ENCODE measurements around the gene DGKI. TPM values are rescaled to one million over a fixed set of nuclear protein-coding genes. Genes with fewer than 3 reads are reported as not detected.

The DGKI gene
- total RNA-seq, 2 donors from 2014 or later, result 17.8 to 18.2 TPM

DNA sequence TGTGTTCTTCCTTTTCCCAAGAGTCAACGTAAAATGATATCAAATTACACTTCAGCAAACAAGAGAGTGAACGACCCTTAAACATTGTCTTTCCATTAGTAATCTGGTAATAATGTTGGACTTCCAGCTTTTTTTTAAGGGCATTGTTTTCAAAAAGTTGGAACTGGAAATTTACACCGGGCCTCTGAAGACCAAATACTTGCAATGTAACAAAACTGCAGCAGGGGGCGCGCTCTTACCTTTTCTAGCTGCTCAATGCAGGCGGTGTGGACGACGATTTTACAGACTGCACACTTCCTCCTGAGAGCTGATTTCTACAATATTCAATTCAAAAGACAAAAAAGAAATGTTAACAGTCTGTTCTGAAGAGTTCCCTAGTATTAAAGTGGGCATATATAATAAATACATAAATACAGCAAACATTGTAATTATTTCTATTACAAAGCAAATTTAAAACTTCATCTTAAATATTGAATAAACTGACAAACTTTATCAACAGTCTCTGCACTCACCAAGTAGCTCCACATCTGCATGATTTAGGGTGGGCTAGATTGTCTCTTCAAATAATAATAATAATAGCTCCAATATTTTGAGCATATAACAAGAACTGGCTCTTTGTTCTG, 190.4 kb downstream of the DGKI start:
- Mint-ChIP-seq H3K27me3 (ENCODE audit: low read depth) (peaks cover 23% of the 10 kb centered on the region), H3K27ac (no peak overlapping the region), H3K4me3 (no peak overlapping the region), H3K4me1 (ENCODE audit: low read depth) (no peaks in the 10 kb centered on the region), H3K9me3 (no peaks in the 10 kb centered on the region), H3K36me3 (ENCODE audit: insufficient read depth in 2 of 2) (no peaks in the 10 kb centered on the region)
- peak; percentile 76 to 77 for DNase-seq
- peak; percentile 65 for ATAC-seq (replicated peaks in 1 of 2)

DNA sequence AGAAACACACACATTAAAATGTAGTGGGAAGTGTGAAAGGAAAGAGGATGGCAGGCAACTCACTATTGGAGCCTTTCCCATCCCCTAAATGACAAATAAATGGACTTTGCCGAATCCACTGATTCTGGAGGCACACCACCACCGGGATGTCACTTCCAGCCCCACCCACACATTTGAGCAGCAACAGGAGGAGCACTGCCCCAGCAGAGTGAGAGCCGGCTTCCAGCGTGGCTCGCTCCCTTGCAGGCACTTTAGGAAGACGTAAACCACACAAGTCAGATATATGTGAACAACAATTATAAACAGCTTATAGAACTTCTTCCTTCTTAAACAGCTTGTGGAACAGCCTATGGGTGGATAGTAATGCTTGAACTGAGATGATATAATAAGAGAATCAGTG, 191.0 kb downstream of the DGKI start:
- ATAC-seq (replicated peaks in 1 of 2) (no peak), DNase-seq (no peak)
- Mint-ChIP-seq H3K4me1 (ENCODE audit: low read depth) (no peaks in the 10 kb centered on the region), H3K27me3 (ENCODE audit: low read depth) (peaks cover 17% of the 10 kb centered on the region), H3K4me3 (no peak overlapping the region), H3K36me3 (ENCODE audit: insufficient read depth in 2 of 2) (no peaks in the 10 kb centered on the region), H3K27ac (no peak overlapping the region), H3K9me3 (no peaks in the 10 kb centered on the region)

DNA sequence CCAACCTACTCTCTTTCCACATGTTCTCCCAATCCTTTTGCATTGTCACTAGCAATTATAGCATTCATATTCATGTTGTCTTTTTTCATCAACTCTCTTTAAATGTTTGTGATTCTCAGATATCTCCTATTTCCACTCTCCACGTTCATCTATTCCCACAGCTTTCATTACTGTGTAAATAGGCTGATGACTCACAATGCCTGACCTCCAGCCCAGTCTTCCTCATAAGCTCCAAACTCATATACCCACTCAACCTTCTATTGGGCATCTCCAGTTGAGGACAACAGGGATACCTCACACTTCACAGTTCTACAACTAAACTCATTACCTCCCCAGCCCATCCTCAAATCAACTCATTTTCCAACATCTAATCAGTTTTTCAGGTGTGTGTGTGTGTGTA, 194.1 kb downstream of the DGKI start:
- Mint-ChIP-seq H3K4me3 (no peak overlapping the region), H3K4me1 (ENCODE audit: low read depth) (no peaks in the 10 kb centered on the region), H3K9me3 (no peaks in the 10 kb centered on the region), H3K36me3 (ENCODE audit: insufficient read depth in 2 of 2) (no peaks in the 10 kb centered on the region), H3K27ac (no peak overlapping the region), H3K27me3 (ENCODE audit: low read depth) (peaks cover 4% of the 10 kb centered on the region)
- DNase-seq (no peak), ATAC-seq (replicated peaks in 1 of 2) (no peak)

DNA sequence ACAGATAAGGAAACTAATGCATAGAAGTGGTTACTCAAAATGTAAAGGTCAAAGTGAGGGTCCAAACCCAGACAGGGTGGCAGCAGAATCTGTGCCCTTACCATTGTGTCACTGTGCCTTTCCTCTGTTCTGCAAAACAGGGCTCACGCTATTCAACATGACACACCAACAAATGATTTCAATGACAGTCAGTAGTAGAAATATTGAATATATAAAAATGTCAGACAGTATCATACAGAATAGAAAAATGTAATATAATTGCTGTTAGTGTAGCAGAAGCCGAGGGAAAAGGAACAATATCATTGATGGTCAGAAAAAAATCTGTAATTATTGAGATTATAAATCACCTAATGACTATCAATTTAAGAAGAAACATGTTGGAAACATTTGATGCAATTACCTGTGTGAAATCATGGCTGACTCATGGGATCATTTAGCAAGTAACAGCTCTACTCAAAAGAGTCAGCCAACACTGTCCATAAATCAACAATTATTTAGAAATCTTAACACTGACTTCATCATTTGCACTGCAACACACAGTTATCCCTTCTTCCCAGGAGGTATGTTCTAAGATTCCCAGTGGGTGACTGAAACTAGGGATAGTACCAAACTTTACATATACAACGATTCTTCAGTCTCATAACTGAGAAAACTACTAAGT, 198.7 kb downstream of the DGKI start:
- Mint-ChIP-seq H3K36me3 (ENCODE audit: insufficient read depth in 2 of 2) (no peaks in the 10 kb centered on the region), H3K27me3 (ENCODE audit: low read depth) (peaks cover 4% of the 10 kb centered on the region), H3K4me1 (ENCODE audit: low read depth) (no peaks in the 10 kb centered on the region), H3K27ac (no peak overlapping the region), H3K9me3 (no peaks in the 10 kb centered on the region), H3K4me3 (no peak overlapping the region)
- DNase-seq (no peak), ATAC-seq (replicated peaks in 1 of 2) (no peak)

DNA sequence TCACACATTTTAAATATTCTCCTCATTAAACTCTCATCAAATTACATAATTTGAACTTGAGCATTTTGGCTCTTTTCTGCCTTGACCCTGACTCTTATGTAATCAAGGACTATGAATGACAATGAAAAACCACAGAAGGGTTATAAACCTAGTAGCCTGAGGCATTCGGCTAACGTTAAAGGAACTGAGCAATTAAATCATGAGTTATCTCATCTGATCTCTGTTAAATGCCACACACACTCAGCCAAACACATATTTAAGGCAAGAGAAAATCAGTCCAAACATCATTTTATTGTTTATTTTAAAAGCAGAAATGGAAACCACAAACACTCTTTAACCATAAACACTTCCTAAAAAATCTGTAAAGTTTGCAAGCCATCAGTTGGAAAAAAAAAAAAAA, 204.3 kb downstream of the DGKI start:
- H3K9me3 Mint-ChIP-seq, result no peaks in the 10 kb centered on the region
- H3K4me3 Mint-ChIP-seq, result no peak overlapping the region

DNA sequence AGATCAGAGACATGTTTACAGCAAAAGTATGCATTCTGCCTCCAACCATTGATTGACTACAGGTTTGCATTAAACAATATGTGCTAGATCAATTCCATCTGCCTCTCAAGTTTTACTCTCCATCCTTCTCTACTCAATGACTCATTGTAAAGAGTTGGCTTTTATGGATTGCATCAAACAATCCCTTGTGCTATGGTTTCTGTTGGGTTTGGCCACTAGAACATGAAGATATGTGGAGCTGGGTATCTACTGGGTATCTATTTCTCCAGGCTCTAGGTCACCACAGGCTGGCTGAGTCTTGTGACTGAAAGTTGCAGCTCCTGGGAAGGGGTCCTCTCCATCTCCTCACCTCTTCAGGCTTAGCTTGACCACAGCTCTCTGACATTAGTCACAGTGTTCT, 204.7 kb downstream of the DGKI start:
- no peak overlapping the region for H3K27ac Mint-ChIP-seq
- H3K27me3 Mint-ChIP-seq (ENCODE audit: low read depth), result peaks cover 11% of the 10 kb centered on the region
- H3K4me3 Mint-ChIP-seq, result no peak overlapping the region
- no peaks in the 10 kb centered on the region for H3K36me3 Mint-ChIP-seq (ENCODE audit: insufficient read depth in 2 of 2)
- no peak for ATAC-seq (replicated peaks in 1 of 2)
- H3K4me1 Mint-ChIP-seq (ENCODE audit: low read depth), result peaks cover 4% of the 10 kb centered on the region
- DNase-seq, result no peak
- H3K9me3 Mint-ChIP-seq, result no peaks in the 10 kb centered on the region

More for the DNA sequence above, 204.3 kb downstream of the DGKI start:
- no peaks in the 10 kb centered on the region for H3K36me3 Mint-ChIP-seq (ENCODE audit: insufficient read depth in 2 of 2)
- H3K27me3 Mint-ChIP-seq (ENCODE audit: low read depth), result peaks cover 11% of the 10 kb centered on the region
- DNase-seq, result no peak
- no peak for ATAC-seq (replicated peaks in 1 of 2)
- H3K4me1 Mint-ChIP-seq (ENCODE audit: low read depth), result peaks cover 4% of the 10 kb centered on the region
- no peak overlapping the region for H3K27ac Mint-ChIP-seq

DNA sequence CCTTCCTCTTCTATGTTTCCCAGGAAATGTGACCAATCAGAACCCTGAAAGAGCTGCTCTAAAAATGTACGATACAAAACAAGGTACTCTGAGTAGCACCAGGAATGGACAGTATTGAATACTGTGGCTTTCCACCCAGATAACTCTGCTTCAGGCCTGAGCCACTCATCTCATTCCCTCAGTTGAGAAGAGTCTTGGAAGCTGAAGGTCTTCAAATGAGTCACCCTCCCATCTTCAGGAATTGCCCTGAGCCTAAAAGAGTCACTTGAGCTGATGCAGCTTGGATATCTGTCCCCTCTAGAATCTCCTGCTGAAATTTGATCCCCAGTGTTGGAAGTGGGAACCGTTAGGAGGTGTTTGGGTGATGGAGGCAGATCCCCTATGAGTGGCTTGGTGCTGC, 210.4 kb downstream of the DGKI start:
- no peak overlapping the region for H3K27ac Mint-ChIP-seq
- H3K9me3 Mint-ChIP-seq, result no peaks in the 10 kb centered on the region
- no peaks in the 10 kb centered on the region for H3K36me3 Mint-ChIP-seq (ENCODE audit: insufficient read depth in 2 of 2)
- ATAC-seq (replicated peaks in 1 of 2) (no peak), DNase-seq (no peak)
- H3K4me1 Mint-ChIP-seq (ENCODE audit: low read depth), result no peaks in the 10 kb centered on the region
- H3K27me3 Mint-ChIP-seq (ENCODE audit: low read depth), result peaks cover 7% of the 10 kb centered on the region
- H3K4me3 Mint-ChIP-seq, result no peak overlapping the region

DNA sequence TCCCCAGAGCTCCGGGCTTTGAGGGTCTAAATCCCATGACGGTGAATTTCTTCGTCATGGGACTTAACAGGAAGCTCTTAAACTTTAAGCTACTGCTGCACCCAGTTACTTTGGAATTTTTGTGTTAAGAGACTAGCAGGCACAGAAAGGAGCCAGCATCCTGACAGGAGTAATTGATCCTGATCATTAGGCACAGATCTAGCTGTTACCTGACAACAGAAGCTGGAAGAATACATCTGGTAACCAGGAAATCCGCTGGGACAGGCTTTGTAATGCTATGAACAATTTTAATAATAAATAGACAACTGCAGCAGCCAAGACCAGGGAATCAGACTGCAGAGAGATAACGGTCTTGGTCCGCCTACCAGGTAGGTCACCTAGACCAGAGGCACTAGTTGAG, 210.9 kb downstream of the DGKI start:
- no peak for ATAC-seq (replicated peaks in 1 of 2)
- Mint-ChIP-seq H3K4me1 (ENCODE audit: low read depth) (no peaks in the 10 kb centered on the region), H3K36me3 (ENCODE audit: insufficient read depth in 2 of 2) (no peaks in the 10 kb centered on the region), H3K9me3 (no peaks in the 10 kb centered on the region), H3K4me3 (no peak overlapping the region), H3K27ac (no peak overlapping the region), H3K27me3 (ENCODE audit: low read depth) (peaks cover 7% of the 10 kb centered on the region)
- no peak for DNase-seq

DNA sequence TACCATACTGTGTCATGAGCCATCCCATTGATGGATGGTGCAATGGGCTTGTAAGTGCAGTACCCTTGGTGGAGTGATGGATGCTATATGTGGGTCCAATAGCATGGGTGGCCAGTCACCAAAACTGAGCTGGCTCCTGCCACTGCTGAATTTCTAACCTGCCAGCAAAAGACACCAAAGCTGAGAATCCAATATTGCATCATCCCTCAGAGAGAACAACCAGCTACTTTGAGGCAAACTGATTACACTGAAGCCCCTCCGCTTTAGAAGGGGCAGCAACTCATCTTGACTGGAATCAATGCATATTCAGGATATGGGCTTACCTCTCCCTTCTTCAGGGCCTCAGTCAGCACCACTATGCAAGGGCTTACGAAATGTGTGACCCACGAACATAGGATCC, 211.6 kb downstream of the DGKI start:
- no peak overlapping the region for H3K4me3 Mint-ChIP-seq
- H3K36me3 Mint-ChIP-seq (ENCODE audit: insufficient read depth in 2 of 2), result no peaks in the 10 kb centered on the region
- H3K9me3 Mint-ChIP-seq, result no peaks in the 10 kb centered on the region
- DNase-seq (no peak), ATAC-seq (replicated peaks in 1 of 2) (no peak)
- no peak overlapping the region for H3K27ac Mint-ChIP-seq
- no peaks in the 10 kb centered on the region for H3K4me1 Mint-ChIP-seq (ENCODE audit: low read depth)
- H3K27me3 Mint-ChIP-seq (ENCODE audit: low read depth), result peaks cover 7% of the 10 kb centered on the region

DNA sequence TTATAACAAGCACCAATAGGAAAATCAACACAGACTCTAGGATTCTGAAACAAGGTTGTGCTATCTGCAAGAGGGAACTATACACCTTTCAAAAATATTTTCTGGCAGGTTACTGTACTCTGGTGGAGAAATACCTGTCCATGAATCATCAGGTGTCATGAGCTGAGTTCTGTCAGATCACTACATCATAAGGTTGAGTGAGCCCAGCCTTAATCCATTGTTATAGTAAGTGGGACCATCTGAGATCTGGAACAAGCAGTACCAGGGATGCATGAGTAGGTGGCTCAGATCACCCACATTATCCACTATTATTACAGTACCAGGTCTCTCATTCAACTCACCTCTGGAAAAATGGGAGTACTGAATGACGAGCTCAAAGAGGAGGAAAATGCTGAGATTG, 212.4 kb downstream of the DGKI start:
- Mint-ChIP-seq H3K36me3 (ENCODE audit: insufficient read depth in 2 of 2) (no peaks in the 10 kb centered on the region), H3K9me3 (no peaks in the 10 kb centered on the region), H3K27me3 (ENCODE audit: low read depth) (peaks cover 7% of the 10 kb centered on the region), H3K27ac (no peak overlapping the region), H3K4me3 (no peak overlapping the region), H3K4me1 (ENCODE audit: low read depth) (no peaks in the 10 kb centered on the region)
- no peak for ATAC-seq (replicated peaks in 1 of 2)
- DNase-seq, result no peak

DNA sequence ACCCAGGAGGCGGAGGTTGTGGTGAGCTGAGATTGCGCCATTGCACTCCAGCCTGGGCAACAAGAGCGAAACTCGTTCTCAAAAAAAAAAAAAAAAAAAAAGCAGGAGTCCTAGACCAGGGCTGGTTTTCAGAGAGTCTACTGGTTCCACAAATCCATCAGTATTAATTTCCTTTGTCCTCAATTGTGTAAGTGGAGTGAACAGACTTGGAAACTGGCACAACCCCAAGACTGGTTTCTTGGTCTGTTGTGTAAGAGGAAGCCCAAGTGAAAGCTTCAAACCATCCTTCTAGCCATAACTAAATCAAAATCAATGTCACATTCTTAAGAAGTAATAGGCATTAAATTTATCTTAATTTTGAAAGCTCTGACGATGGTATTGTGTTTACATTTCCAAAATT, 213.6 kb downstream of the DGKI start:
- Mint-ChIP-seq H3K27ac (no peak overlapping the region), H3K36me3 (ENCODE audit: insufficient read depth in 2 of 2) (no peaks in the 10 kb centered on the region), H3K4me1 (ENCODE audit: low read depth) (no peaks in the 10 kb centered on the region), H3K27me3 (ENCODE audit: low read depth) (peaks cover 8% of the 10 kb centered on the region), H3K4me3 (no peak overlapping the region), H3K9me3 (no peaks in the 10 kb centered on the region)
- no peak for ATAC-seq (replicated peaks in 1 of 2)
- no peak for DNase-seq

DNA sequence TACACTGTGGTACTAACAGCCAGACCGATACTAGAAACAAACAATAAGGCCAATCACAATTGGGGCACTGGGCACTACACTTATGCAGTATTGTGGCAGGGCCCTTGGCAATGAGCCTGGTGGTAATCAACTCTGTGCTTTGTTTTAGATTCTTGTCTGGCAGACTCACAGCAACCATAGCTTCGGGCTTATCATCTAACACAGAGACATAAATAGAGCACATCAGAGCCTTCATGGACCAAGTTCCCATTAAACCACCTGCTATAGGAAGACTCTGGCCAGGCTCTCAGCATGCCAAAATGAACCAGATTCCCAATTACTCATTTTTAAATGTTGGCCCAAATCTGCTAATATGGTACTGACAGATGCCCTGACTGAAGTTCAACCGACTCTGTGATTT, 218.6 kb downstream of the DGKI start:
- DNase-seq (no peak), ATAC-seq (replicated peaks in 1 of 2) (no peak)
- H3K9me3 Mint-ChIP-seq, result no peaks in the 10 kb centered on the region
- H3K27me3 Mint-ChIP-seq (ENCODE audit: low read depth), result peaks cover 30% of the 10 kb centered on the region
- no peak overlapping the region for H3K4me3 Mint-ChIP-seq
- no peaks in the 10 kb centered on the region for H3K36me3 Mint-ChIP-seq (ENCODE audit: insufficient read depth in 2 of 2)
- no peaks in the 10 kb centered on the region for H3K4me1 Mint-ChIP-seq (ENCODE audit: low read depth)
- no peak overlapping the region for H3K27ac Mint-ChIP-seq

DNA sequence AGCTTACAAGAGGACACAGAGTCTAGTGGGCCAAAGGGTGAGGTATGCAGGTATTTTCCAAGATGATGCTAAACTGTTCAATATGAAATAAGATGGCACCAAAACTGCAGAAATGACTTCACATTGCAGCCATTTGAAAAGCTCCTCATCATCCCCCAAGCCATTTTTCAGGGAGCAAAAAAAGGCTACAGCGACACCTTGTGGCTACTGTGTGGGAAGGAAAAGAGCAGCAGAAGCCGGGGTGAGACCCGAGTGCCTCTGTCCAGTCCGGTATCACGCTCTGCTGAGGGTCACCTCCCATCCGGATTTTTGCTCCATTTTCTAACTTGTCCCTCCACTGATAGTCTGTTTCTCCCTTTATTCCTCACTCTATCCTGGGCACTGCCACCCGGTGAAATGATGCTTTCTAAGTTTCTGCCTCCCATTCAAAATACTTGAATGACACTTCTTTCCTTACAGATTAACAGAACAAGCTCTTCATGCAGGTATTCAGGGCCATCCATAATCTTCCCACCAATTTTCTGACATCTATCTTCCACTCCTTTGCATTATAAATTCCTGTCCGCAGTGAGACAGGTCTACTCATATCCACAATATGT, 220.2 kb downstream of the DGKI start:
- Mint-ChIP-seq H3K27ac (no peak overlapping the region), H3K36me3 (ENCODE audit: insufficient read depth in 2 of 2) (no peaks in the 10 kb centered on the region), H3K27me3 (ENCODE audit: low read depth) (peaks cover 23% of the 10 kb centered on the region), H3K9me3 (no peaks in the 10 kb centered on the region), H3K4me3 (no peak overlapping the region), H3K4me1 (ENCODE audit: low read depth) (no peaks in the 10 kb centered on the region)
- ATAC-seq (replicated peaks in 1 of 2), result peak; percentile 51 to 58
- DNase-seq, result peak; percentile 42 to 54

DNA sequence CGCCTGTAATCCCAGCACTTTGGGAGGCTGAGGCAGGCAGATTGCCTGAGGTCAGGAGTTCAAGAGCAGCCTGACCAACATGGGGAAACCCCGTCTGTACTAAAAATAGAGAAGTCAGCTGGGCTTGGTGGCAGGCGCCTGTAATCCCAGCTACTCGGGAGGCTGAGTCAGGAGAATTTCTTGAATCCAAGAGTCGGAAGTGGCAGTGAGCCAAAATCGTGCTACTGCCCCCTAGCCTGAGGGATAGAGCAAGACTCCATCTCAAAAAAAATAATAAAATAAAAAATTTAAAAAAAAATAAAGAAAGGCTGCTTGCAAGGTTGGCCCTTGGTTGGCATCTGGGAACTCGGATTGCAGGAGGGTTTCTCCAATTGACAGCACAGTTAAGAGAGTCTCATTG, 221.6 kb downstream of the DGKI start:
- Mint-ChIP-seq H3K36me3 (ENCODE audit: insufficient read depth in 2 of 2) (no peaks in the 10 kb centered on the region), H3K4me3 (no peak overlapping the region), H3K9me3 (no peaks in the 10 kb centered on the region), H3K27me3 (ENCODE audit: low read depth) (peaks cover 23% of the 10 kb centered on the region), H3K27ac (no peak overlapping the region), H3K4me1 (ENCODE audit: low read depth) (no peaks in the 10 kb centered on the region)
- DNase-seq (no peak), ATAC-seq (replicated peaks in 1 of 2) (no peak)
